GM19099 (cell line): ENCODE results near the gene AGTPBP1.

Source experiments
- POLR2A ChIP-seq: IDR thresholded peaks from 3 replicates; pipeline ENCODE4 v1.6.1; 2011; ENCODE audit warnings: low read depth; ENCODE audit not compliant: insufficient read length; ENCODE audit errors: extremely low read depth

Gene AGTPBP1

GRCh38 chr9:85527331-85528020 is 214.3 kb downstream of the AGTPBP1 start:
- TF ChIP-seq POLR2A: no peak

DNA sequence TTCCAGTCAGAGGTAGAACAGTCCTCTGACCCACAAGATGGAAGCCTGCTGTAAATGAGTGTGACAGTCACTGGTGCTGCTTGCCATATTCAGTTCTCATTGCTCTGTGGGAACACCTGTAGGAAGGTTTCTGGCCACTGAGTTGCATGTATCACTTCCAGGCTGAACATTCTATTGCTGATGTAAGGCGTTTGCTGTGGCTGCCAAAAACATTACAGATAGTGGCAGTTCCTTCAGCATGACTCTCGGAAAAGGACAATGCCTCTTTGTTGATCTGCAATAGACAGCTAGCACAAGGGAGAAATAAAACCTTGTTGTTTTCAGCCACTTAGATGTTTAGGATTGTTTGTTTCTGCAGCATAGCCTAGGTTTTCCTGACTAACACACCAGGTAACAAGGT is 217.2 kb downstream of the AGTPBP1 start:
- TF ChIP-seq POLR2A: no peak

DNA sequence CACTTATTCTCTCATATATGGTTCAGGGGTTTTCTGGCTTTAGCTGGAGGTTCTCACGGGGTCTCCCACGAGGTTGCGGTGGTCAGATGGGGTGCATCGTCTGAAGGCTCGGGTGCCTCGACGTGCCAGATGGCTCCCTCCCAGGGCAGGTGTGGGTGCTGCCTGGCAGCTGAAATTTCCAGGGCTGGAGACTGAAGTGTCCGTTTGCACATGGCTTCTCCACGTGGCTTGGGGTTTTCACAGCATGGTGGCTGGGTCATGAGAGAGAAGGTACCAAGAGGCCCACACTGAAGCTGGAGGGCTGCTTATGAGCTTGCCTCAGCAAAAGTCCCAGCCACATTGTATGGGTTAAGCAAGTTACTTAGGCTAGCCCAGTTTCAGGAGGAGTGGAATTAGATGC is 218.6 kb downstream of the AGTPBP1 start:
- no peak for TF ChIP-seq POLR2A

DNA sequence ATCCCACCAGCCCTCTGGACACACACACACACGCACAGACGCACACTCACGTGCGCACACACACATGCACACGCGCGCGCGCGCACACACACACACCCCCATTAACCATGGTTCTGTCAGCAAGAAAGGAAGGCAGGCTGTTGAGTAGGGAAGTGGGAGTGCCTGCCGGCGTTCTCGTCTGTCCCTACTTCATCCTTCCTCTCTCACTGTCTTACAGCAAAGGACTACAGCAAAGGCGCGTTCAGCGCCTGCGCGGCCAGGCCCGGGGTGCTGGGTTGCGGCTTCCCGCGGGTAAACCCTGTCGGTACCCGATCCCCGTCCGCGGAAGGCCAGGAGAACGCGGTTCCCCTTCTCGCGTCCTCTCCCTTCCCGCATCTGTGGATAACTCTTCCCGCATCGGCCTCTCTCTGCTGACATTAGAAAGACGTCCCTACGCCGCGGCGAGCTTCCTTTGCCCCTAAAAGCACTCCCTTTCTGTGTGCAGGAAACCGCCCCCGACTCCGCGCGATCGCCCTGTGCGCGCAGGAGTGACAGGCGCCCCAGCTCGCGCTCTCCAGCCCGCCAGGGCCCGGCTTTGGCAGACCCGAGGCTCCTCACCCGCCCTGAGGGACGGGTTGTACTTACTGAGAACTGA is 219.2 kb downstream of the AGTPBP1 start:
- TF ChIP-seq POLR2A: no peak

- no peak for TF ChIP-seq POLR2A
Observed at GRCh38 chr9:85521371-85522197, 220.2 kb downstream of the AGTPBP1 start.

GRCh38 chr9:85516976-85517637 is 224.6 kb downstream of the AGTPBP1 start:
- TF ChIP-seq POLR2A: no peak

DNA sequence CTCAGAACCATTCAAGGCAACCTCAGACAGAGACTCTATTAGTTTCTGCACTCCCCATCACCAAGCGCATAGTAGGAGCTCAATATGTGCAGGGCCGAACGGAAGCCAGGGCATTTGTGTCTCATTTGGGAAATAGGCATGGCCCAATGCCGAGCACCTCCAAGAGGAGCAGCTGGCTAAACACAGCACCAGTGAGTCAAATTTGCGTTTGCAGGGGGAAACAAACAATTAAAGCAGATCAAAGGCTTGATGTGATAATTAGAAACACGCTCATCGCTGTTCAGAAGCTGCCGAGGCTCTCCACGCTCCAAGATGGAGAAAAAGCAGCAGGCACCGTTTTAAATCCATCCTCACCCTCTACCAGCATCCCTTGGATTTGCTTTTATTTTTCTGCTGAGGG is 225.3 kb downstream of the AGTPBP1 start:
- no peak for TF ChIP-seq POLR2A

DNA sequence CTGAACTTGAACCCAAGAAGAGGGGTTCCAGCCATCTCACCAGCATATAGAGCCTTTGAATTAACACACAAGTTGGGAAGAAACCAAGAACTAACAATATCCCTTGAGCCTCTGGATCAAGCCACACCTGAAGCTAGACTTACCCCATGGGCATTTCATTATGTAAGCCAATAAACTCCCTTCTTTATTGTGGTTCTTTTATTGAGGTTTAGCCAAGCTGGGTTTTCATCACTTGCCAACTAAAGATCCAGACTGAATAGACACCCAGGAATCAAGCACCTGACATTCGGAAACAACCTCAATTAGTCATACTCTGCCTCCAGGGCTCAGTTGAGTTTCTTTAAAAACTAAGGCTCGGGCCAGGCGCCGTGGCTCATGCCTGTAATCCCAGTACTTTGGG is 226.7 kb downstream of the AGTPBP1 start:
- no peak for TF ChIP-seq POLR2A

DNA sequence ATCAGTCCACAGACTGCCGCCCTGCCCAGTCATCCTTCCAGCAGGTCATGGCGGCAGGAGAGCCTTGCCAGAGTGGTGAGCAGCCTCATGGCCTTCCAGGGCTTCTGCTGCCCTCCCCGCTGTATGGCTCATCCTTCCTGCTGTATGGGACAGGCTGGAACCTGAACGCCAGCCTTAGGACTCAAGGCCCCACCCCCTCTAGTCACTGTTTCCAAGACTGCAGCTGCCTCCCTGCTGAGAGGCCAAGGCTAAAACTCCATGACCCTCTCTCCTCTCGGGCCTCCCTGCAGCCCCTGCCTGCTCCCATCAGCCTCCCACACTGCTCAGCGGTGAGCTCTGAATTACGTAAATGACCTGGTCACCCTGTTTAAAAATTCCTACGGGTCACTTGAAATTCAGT is 227.5 kb downstream of the AGTPBP1 start:
- no peak for TF ChIP-seq POLR2A

DNA sequence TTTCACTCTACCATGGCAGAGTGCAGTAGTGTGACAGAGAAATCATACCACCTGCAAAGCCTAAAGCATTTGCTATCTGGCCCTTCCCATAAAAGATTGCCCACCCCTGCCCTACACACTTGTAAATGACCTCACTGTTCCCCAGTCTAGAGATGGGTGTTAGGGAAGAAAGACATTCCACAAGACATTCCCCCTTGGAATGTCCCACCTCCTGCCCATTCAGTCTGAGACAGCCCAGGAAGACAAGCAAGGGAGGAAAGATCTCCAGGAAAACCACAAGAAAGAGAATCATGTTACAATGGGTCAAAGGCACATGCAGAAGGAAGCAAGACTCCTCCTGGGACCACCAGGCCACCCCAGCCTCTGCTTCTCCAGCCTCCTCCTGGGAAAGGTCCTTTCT is 230.0 kb downstream of the AGTPBP1 start:
- TF ChIP-seq POLR2A: no peak

DNA sequence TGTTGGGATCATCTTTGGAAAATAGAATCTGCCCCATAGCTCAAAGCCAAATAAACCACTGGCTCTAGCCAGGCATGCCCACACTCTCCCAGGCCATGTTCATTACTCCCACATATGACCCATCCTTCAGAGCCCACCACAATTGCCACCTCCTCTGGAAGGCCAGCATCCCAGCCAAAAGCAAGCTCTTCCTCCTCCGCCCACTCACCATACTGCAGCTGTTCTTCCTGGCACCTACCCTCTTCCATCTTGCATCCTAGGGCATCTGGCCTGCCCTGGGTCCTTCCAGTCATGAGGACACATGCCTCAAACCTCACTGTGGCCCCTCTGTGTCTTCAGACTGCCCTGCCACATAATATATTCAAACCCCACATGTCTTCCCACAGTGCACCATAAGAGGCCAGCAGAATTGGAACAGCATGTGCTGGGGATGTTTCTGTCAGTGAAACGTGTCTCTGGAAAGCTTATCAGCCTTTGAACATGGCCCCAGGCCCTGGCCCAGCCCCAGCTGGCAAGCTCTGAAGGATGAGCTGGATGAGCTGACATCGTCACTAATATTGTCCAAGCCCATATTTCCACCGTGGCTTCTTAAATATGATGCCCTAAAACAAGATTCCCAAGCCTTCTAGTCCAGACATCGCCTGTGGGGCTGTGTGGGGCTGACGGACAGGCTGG is 230.8 kb downstream of the AGTPBP1 start:
- TF ChIP-seq POLR2A: no peak

DNA sequence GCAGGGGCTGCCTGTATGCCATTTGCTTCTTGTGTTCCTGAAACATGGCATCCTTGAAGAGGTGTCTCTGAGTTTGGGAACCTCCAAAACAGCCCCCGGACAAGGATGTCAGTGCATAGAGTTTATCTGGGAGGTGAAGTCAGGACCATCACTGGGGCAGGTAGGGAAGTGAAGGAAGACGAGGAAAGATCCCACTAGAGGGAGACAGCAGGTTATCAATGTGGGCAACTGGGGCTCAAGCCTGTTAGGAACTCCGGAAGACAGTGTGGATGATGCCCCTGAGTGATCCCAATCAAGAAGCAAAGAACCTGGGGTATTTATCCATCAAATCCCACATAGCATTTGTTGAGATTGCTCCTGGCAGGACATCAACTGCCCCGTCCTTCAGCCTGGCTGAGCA is 233.1 kb downstream of the AGTPBP1 start:
- TF ChIP-seq POLR2A: no peak

- TF ChIP-seq POLR2A: no peak
Observed at GRCh38 chr9:85505612-85506011, 236.1 kb downstream of the AGTPBP1 start.

- no peak for TF ChIP-seq POLR2A
Observed at GRCh38 chr9:85502815-85503655, 238.7 kb downstream of the AGTPBP1 start.

DNA sequence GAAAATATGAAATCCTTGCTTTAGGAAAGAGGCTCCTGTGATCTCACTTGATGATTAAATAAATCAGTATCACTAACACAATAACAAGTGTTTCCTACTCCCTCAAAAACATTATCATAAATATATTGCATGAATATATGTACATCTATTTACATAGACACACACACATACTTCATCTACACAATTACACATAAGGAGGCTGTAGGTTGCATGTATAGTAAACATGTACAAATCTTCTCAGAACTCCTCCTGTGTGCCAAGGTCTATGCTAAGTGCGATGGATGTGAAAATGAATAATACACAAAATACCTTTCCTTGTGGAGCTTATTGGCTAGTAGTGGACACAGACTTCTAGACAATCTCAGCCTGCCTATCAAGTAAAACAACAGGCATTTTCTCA is 239.9 kb downstream of the AGTPBP1 start:
- no peak for TF ChIP-seq POLR2A

GRCh38 chr9:85501456-85501855 is 240.3 kb downstream of the AGTPBP1 start:
- TF ChIP-seq POLR2A: no peak
